GM18861 (cell line): ENCODE results near the gene DUS1L.

ENCODE experiments used
- ATAC-seq: cut with Tn5 transposase; IDR thresholded peaks from one replicate; pipeline ENCODE4 v1.9.1; 2021; ENCODE audit not compliant: unreplicated experiment

Gene DUS1L

GRCh38 chr17:82088838-82089722 lies 23.5 kb upstream of the DUS1L start:
- ATAC-seq = no peak

GRCh38 chr17:82087961-82088837 lies 22.6 kb upstream of the DUS1L start:
- ATAC-seq = no peak

GRCh38 chr17:82086941-82087906 lies 21.6 kb upstream of the DUS1L start:
- ATAC-seq = no peak

GRCh38 chr17:82085931-82086764 lies 20.5 kb upstream of the DUS1L start:
- ATAC-seq = no peak

- no peak for ATAC-seq
Observed at GRCh38 chr17:82085031-82085861, 19.6 kb upstream of the DUS1L start.

GRCh38 chr17:82084373-82085030 lies 18.9 kb upstream of the DUS1L start:
- ATAC-seq = no peak

GRCh38 chr17:82083533-82084359 lies 18.1 kb upstream of the DUS1L start:
- ATAC-seq = no peak

- no peak for ATAC-seq
Observed at GRCh38 chr17:82083009-82083408, 17.4 kb upstream of the DUS1L start.

GRCh38 chr17:82082456-82082855 lies 16.9 kb upstream of the DUS1L start:
- no peak for ATAC-seq

GRCh38 chr17:82081966-82082365 lies 16.4 kb upstream of the DUS1L start:
- no peak for ATAC-seq

GRCh38 chr17:82081546-82081945 lies 15.9 kb upstream of the DUS1L start:
- ATAC-seq = no peak

GRCh38 chr17:82080789-82081464 lies 15.3 kb upstream of the DUS1L start:
- ATAC-seq = no peak

- no peak for ATAC-seq
Observed at GRCh38 chr17:82080048-82080788, 14.6 kb upstream of the DUS1L start.

GRCh38 chr17:82079001-82079677 lies 13.5 kb upstream of the DUS1L start:
- ATAC-seq = no peak

GRCh38 chr17:82078433-82078832 lies 12.8 kb upstream of the DUS1L start:
- ATAC-seq = no peak
